Peyer's patch (tissue), 4 donors: Measurements from ENCODE around the gene VAV3. TPM values are rescaled to one million over a fixed set of nuclear protein-coding genes. Genes with fewer than 3 reads are reported as not detected.

Source experiments
- DNase-seq, 3 donors: peaks; one replicate each; pipeline ENCODE4 v3.0.0-alpha.2; 2017 to 2019
- H3K27ac ChIP-seq, 4 donors: fragments of 200-600 bp; sonication (generic); one replicate each; pipeline ENCODE4 v1.5.1; 2016 to 2019
- H3K27me3 ChIP-seq, 2 donors: fragments of 200-600 bp; sonication (generic); one replicate each; pipeline ENCODE4 v1.5.1; 2019
- H3K36me3 ChIP-seq, 3 donors: fragments of 200-600 bp; sonication (generic); one replicate each; pipeline ENCODE4 v1.5.1; 2016 to 2019
- H3K4me1 ChIP-seq, 4 donors: fragments of 200-600 bp; sonication (generic); one replicate each; pipeline ENCODE4 v1.5.1; 2016 to 2019
- H3K4me3 ChIP-seq, 4 donors: fragments of 200-600 bp; sonication (generic); 1 replicate in 3 of 4; 2 replicates in 1 of 4; pipeline ENCODE4 v1.5.1; 2016 to 2019; ENCODE audit warnings: mild to moderate bottlenecking in 1 of 4
- H3K9me3 ChIP-seq, 4 donors: fragments of 200-600 bp; sonication (generic); one replicate each; pipeline ENCODE4 v1.5.1; 2016 to 2019; ENCODE audit warnings: mild to moderate bottlenecking in 1 of 4
- CTCF ChIP-seq, 6 experiments: fragments of 450-650 bp in 4 of 6; fragments of 200-600 bp in 2 of 6; sonication (generic) in 1 of 6; IDR thresholded peaks; one replicate each; pipeline ENCODE4 v1.5.1; 2017 to 2019; ENCODE audit warnings: antibody characterized with exemption in 6 of 6, mild to moderate bottlenecking in 3 of 6, moderate library complexity in 1 of 6
- POLR2A ChIP-seq, 2 donors: fragments of 450-650 bp; IDR thresholded peaks; one replicate each; pipeline ENCODE4 v1.5.1; 2017; ENCODE audit warnings: antibody characterized with exemption in 2 of 2, mild to moderate bottlenecking in 2 of 2, moderate library complexity in 2 of 2
- total RNA-seq, 4 donors: library from RNA; depleted of rRNA; stranded (reverse); fragments of >200 nt; gene quantifications; one replicate each; pipeline ENCODE4 v1.1.0, GENCODE V29; 2016

The VAV3 gene
- total RNA-seq, 4 donors from 2014 or later, result 32.1 to 60.9 (median 41.5) TPM

GRCh38 chr1:107682467-107682866 is 282.5 kb downstream of the VAV3 start:
- H3K27me3 ChIP-seq, result no peaks in the 10 kb centered on the region
- H3K4me1 ChIP-seq, result peaks cover 0 to 10% (median 0%) of the 10 kb centered on the region in 4 donors
- peak overlapping the region in 1 of 4 donors; percentile 22 for H3K4me3 ChIP-seq
- no peaks in the 10 kb centered on the region for H3K9me3 ChIP-seq
- DNase-seq, result no peak
- TF ChIP-seq POLR2A (IDR thresholded peaks at IDR 0.05) (no peak), CTCF (IDR thresholded peaks at IDR 0.05) (no peak)
- H3K36me3 ChIP-seq, result no peaks in the 10 kb centered on the region
- H3K27ac ChIP-seq, result peak overlapping the region in 3 of 4 donors; percentile 32 to 87 (median 65)

- H3K27me3 ChIP-seq, result no peaks in the 10 kb centered on the region
- H3K4me3 ChIP-seq, result no peak overlapping the region
- H3K9me3 ChIP-seq, result no peaks in the 10 kb centered on the region
- peak overlapping the region in 1 of 4 donors; percentile 31 for H3K27ac ChIP-seq
- no peak for DNase-seq
- H3K36me3 ChIP-seq, result no peaks in the 10 kb centered on the region
- H3K4me1 ChIP-seq, result peaks cover 0 to 10% (median 0%) of the 10 kb centered on the region in 4 donors
- no peak for TF ChIP-seq CTCF (IDR thresholded peaks at IDR 0.05)
- no peak for TF ChIP-seq POLR2A (IDR thresholded peaks at IDR 0.05)
Observed at GRCh38 chr1:107681001-107681479, 283.9 kb downstream of the VAV3 start.

- H3K4me1 ChIP-seq, result peaks cover 0 to 10% (median 0%) of the 10 kb centered on the region in 4 donors
- H3K36me3 ChIP-seq, result no peaks in the 10 kb centered on the region
- H3K27me3 ChIP-seq, result no peaks in the 10 kb centered on the region
- TF ChIP-seq CTCF (IDR thresholded peaks at IDR 0.05) (no peak), POLR2A (IDR thresholded peaks at IDR 0.05) (no peak)
- no peaks in the 10 kb centered on the region for H3K9me3 ChIP-seq
- H3K27ac ChIP-seq, result peak overlapping the region in 1 of 4 donors; percentile 31
- no peak overlapping the region for H3K4me3 ChIP-seq
- DNase-seq, result no peak
Observed at GRCh38 chr1:107680579-107680985, 284.4 kb downstream of the VAV3 start.

GRCh38 chr1:107679411-107679953 is 285.5 kb downstream of the VAV3 start:
- DNase-seq, result no peak
- Histone ChIP-seq H3K9me3 (peaks cover 0 to 3% (median 0%) of the 10 kb centered on the region in 4 donors), H3K36me3 (no peaks in the 10 kb centered on the region), H3K4me1 (peaks cover 0 to 10% (median 0%) of the 10 kb centered on the region in 4 donors), H3K27me3 (no peaks in the 10 kb centered on the region), H3K27ac (no peak overlapping the region), H3K4me3 (no peak overlapping the region)
- TF ChIP-seq POLR2A (IDR thresholded peaks at IDR 0.05), result no peak
- no peak for TF ChIP-seq CTCF (IDR thresholded peaks at IDR 0.05)

GRCh38 chr1:107678993-107679392 is 286.0 kb downstream of the VAV3 start:
- Histone ChIP-seq H3K4me1 (peaks cover 0 to 10% (median 0%) of the 10 kb centered on the region in 4 donors), H3K9me3 (peaks cover 0 to 3% (median 0%) of the 10 kb centered on the region in 4 donors), H3K4me3 (no peak overlapping the region), H3K36me3 (no peaks in the 10 kb centered on the region), H3K27me3 (no peaks in the 10 kb centered on the region), H3K27ac (no peak overlapping the region)
- no peak for DNase-seq
- no peak for TF ChIP-seq POLR2A (IDR thresholded peaks at IDR 0.05)
- no peak for TF ChIP-seq CTCF (IDR thresholded peaks at IDR 0.05)
